Measurements from ENCODE around the gene DMBX1. TPM values are rescaled to one million over a fixed set of nuclear protein-coding genes. Genes with fewer than 3 reads are reported as not detected.

Gene DMBX1
- total and polyA plus RNA-seq, 9 of the 15 experiments (the other 6 are each of a cell fraction or from before 2014, with no cell fraction given) = 0.25 to 4.3 (median 1.0) TPM

GRCh38 chr1:46442317-46443161 lies 47.1 kb upstream of the DMBX1 start (continued):
- no peak for TF ChIP-seq VEZF1 (CRISPR knock-in tag; IDR thresholded peaks at IDR 0.05)
- no peak for TF ChIP-seq SAFB2 (IDR thresholded peaks at IDR 0.05; ENCODE audit: borderline replicate concordance, low read depth, low read length, severe bottlenecking)
- peak; percentile 4 for TF ChIP-seq NEUROD1 (IDR thresholded peaks at IDR 0.05; ENCODE audit: borderline replicate concordance, low read depth, low read length, partially characterized antibody)
- peak; percentile 83 for TF ChIP-seq MEIS2 (IDR thresholded peaks at IDR 0.05; ENCODE audit: partially characterized antibody)
- peak; percentile 47 for TF ChIP-seq ZNF384 (IDR thresholded peaks at IDR 0.05; ENCODE audit: low read depth, low read length)
- TF ChIP-seq HMBOX1 (IDR thresholded peaks at IDR 0.05) = peak; percentile 84
- no peak for TF ChIP-seq ZNF655 (CRISPR knock-in tag; IDR thresholded peaks at IDR 0.05)
